ENCODE data around the gene MED12L.

The MED12L gene

GRCh38 chr3:151415289-151415688, 329.8 kb downstream of the MED12L start:
- no peak for DNase-seq (ENCODE audit: low spot score)

- no peak for DNase-seq (ENCODE audit: low spot score)
These were observed 334.3 kb downstream of the MED12L start for GRCh38 chr3:151419806-151420205.

- DNase-seq (ENCODE audit: low spot score) = no peak
These were observed 336.5 kb downstream of the MED12L start for GRCh38 chr3:151421938-151422337.

- no peak for DNase-seq (ENCODE audit: low spot score)
These were observed 337.6 kb downstream of the MED12L start for GRCh38 chr3:151423091-151423490.

GRCh38 chr3:151425627-151426340, 340.3 kb downstream of the MED12L start:
- DNase-seq (ENCODE audit: low spot score) = no peak

- no peak for DNase-seq (ENCODE audit: low spot score)
These were observed 340.8 kb downstream of the MED12L start for GRCh38 chr3:151426341-151426657.

GRCh38 chr3:151428386-151428785, 342.9 kb downstream of the MED12L start:
- no peak for DNase-seq (ENCODE audit: low spot score)

- no peak for DNase-seq (ENCODE audit: low spot score)
These were observed 345.5 kb downstream of the MED12L start for GRCh38 chr3:151430821-151431484.

GRCh38 chr3:151431940-151432339, 346.5 kb downstream of the MED12L start:
- no peak for DNase-seq (ENCODE audit: low spot score)

- no peak for DNase-seq (ENCODE audit: low spot score)
These were observed 347.3 kb downstream of the MED12L start for GRCh38 chr3:151432616-151433372.

- DNase-seq (ENCODE audit: low spot score) = no peak
These were observed 348.9 kb downstream of the MED12L start for GRCh38 chr3:151434151-151434890.

GRCh38 chr3:151436675-151437446, 351.4 kb downstream of the MED12L start:
- no peak for DNase-seq (ENCODE audit: low spot score)

GRCh38 chr3:151437906-151438305, 352.4 kb downstream of the MED12L start:
- DNase-seq (ENCODE audit: low spot score) = no peak

GRCh38 chr3:151439652-151440125, 354.2 kb downstream of the MED12L start:
- peak; percentile 17 for DNase-seq (ENCODE audit: low spot score)

GRCh38 chr3:151440940-151441339, 355.5 kb downstream of the MED12L start:
- DNase-seq (ENCODE audit: low spot score) = no peak

- no peak for DNase-seq (ENCODE audit: low spot score)
These were observed 358.1 kb downstream of the MED12L start for GRCh38 chr3:151443583-151443982.

- DNase-seq (ENCODE audit: low spot score) = no peak
These were observed 360.0 kb downstream of the MED12L start for GRCh38 chr3:151445273-151446001.

- DNase-seq (ENCODE audit: low spot score) = no peak
These were observed 360.5 kb downstream of the MED12L start for GRCh38 chr3:151446002-151446340.

GRCh38 chr3:151452368-151452767, 366.9 kb downstream of the MED12L start:
- no peak for DNase-seq (ENCODE audit: low spot score)

GRCh38 chr3:151452841-151453240, 367.4 kb downstream of the MED12L start:
- DNase-seq (ENCODE audit: low spot score) = no peak

GRCh38 chr3:151456065-151456464, 370.6 kb downstream of the MED12L start:
- DNase-seq (ENCODE audit: low spot score) = no peak

Measured in hematopoietic multipotent progenitor cell treated with erythropoietin and hydrocortisone succinate and interleukin-3 and kit ligand, for 17 days (in vitro differentiated cells).